Esophagus mucosa (tissue), 1 donor: ENCODE data around the gene NID2. TPM values are rescaled to one million over a fixed set of nuclear protein-coding genes. Genes with fewer than 3 reads are reported as not detected.
A peak's percentile ranks its signal among the peaks of the same experiment; 100 is the strongest.

Source experiments
- ATAC-seq: fragments of 200-7000 bp; cut with Tn5 transposase; one replicate; pipeline ENCODE4 v1.9.1; 2020
- total RNA-seq: library from RNA; stranded (reverse); gene quantifications from one replicate; pipeline ENCODE4 v1.2.4, GENCODE V29; 2023
- donor health status: DM: yes; HTN: yes; CAD: no.

Gene NID2
- total RNA-seq, 1 donor from 2014 or later: 2.3 TPM

DNA sequence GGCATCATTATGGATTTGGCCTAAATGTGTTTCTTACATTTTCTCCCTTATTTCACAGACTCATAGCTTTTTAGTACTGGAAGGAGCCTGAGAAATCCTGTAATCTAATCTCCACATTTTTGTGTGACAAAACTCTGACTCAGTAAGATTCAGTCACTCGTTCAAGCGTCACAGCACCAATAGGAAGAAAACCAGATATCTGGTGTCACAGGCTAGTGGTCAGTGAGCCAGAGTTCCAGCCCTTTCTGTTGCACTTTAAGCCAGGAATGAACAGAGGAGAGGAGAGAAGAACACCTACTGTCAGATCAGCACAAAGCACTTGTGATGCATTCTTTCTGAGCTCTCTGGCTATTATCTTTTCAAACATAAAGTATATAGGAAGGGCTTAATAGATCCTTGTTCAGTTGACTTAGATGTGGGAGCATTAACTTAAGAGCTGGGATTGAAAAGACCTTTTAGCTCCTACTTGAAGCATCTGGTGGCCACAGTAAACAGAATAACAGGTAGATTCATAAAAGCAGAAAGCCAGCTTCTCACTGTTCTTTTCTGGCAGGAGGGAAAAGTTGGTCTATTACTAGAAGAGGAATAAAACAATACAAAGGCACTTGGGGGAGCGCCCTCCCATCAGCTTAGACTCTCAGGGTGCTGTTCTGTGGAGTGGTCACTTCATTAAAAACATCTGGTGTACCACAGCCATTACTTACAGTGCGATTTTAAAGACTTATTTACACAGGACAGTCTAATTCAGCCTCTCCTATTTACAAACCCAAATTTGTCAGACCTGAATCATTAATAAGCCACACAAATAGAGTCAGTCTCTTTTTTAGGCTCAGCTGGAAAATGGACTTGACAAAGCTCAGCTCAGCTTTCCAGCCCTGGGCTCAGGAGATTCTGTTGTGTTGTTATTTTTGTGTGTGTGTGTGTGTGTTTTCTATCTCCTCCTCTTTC lies 12.2 kb upstream of the NID2 start:
- no peak for ATAC-seq

DNA sequence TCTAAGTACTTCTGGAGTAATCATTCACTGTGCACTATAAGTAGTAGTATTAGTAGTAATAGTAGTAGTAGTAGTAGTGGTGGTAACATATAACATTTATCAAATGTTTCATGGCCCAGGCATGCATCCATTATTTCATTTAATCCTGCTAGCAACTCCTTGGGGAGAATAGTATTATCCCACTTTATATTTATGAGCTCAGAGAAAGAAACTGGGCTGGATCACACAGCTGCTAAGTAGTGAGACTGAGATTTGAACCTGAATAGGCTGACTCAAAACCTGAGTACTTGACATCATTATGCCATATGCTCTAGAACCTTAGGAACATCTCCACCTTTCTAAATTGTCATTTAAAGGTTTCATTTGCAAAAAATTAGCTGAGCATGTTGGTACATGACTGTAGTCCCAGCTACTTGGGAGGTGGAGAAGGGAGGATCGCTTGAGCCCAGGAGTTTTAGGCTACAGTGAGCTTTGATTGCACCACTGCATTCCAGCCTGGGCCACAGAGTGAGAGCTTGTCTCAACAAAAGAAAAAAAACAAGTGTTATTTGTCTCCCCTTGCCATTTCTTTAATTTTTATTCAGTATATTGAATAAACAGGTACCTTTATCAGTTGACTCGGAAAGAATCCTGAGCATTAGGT lies 11.4 kb upstream of the NID2 start:
- no peak for ATAC-seq

DNA sequence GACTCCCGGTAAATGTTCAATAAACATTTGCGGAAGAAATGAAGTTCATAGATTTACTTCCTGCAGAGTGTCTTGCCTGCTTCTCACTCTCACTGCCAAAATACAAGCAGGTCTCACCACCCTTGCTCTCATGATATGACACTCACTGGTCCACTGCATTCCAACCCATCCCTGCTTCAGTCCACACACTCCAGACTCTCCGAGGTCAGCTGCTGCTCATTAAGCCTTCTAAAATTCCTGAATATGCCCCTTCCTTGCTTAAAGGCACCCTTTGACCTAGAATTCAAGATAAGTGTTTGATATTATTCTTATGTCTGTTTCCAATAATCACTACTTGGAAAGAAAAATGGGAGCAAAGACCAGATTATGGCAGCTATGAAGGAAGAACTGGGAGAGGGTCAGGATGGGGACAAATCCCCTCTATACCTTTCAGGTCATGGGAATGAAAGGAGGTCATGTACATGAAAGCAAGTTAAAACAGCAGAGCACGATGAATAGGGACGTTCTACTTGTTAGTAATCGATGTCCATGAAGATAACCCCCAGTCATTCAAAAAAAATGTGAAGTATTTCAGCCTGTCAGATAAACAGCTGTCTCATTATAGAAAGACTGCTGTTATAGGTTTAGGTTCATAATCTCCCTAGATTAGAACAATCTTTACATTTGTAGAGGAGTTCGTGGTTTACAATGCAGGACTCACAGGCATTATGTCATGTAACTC lies 10.5 kb upstream of the NID2 start:
- ATAC-seq: no peak

DNA sequence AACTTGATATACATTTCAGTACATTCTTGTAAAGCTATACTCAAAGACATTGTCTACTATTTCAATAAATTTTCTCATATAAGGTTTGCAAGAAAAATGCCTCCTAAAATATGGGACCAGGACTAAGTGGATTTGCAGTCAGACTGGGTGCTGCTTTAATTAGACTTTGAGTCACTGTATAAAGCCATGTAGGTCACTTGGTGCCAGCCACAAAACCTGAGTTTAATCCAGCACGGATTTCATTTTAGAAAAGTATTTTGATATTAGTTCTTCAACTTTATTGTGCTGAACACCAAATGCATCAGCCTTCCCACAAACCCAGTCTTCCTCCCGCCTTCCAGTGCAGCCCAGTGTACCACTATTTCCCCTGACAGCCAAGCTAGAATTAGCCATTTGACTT lies 9.9 kb upstream of the NID2 start:
- no peak for ATAC-seq

DNA sequence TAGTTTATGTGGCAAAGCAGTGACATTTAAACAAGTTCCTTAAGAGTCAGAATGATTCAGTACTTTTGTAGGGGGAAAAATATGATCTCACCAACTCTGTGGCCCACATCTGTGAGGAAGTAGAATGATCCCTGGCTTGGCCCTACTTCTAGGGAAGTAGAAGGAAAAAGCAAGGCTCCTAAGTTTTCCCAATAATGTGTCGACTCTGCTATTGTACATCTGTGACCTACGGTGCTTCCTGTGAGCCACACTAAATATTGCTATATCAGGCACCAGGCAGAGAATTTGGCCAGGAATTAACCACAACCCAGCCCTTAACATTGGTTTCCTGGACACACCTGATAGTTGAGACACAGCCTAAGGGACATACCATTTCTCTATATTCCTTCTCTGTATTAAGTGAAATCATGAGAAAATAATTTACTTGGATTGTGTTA lies 9.3 kb upstream of the NID2 start:
- no peak for ATAC-seq

DNA sequence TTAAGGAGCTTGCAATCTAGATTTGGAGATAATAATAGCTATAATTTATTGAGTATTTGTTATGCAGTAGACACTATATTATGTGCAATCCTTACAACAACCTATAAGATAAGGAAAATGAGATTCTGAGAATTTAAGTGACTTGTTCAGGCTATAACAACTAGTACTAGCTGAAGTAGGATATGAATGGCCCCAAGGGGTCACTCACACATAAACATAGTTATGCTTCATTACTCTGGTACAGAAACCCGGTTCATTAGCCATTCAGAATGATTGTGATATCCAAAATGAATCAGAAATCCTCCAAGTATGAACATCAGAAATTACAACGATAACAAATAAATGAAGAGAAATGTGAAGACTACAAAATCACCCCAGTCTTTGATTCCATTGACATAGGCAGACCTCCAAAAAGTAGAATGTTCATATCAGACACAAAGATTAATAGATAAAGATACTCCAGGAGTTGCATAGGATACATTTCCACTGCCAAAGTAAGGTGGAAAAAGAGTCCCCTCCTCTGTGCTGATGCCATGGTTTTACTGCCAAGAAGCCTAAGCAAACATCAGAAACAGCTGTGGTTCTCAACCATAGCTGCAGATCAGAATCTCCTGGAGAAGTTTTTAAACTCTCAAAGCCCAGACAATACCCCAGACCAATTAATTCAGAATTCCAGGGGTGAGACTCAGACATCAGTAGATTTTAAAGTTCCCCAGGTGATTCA lies 8.6 kb upstream of the NID2 start:
- no peak for ATAC-seq

DNA sequence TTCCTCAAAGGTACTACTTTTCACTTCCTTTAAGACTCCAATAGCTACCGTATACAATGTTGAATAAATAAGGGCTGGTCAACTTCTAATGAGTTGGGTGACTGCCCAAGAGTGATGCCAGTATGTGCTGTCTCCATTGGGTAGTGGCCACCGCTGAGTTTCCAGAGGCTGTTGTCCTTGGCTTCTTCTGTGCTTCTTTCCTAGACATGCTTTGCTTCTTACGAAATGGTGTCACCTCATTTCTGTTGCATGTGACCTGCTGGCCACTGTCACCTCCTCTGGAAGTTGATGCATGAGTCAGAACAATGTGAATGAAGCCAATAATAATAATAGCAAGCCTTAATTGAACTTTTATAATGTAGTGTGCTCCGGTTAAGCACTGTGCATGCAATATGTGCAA lies 7.5 kb upstream of the NID2 start:
- no peak for ATAC-seq

DNA sequence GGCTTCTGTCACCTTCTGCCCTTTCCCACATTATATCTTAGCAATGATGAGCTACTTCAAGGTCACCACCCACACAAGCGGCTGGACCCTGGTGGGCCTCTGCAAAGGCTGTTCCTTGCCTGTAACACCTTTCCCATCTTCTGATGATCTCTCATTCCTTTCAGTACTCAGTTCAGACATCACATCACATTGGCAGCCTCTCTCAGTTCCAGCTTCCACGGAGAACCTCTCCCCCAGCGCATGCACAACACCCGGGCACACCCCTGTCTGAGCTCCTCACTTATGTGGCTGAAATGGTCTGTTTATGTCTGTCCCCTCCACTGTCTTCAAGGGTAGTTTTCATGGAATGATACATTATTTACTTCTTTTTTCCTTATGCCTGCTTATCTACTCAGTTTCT lies 6.5 kb upstream of the NID2 start:
- no peak for ATAC-seq

DNA sequence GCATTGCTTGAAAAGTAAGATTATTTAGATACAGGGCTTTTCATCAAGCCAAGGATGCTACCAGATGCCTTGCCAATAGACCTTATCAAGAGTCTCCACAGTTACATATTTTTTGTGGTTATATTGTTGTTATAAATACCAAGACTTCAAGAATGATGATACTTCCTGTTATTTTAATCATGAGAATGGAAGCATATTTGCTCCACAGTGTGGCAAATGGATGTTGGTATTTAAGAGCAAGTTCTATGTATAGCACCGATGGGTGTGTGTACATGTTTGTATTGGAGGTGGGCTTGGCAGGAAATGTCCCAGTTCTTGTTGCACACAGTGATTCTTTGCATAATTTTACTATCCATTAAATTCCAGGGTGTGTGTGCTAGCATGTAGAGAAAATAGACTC lies 4.4 kb upstream of the NID2 start:
- ATAC-seq: no peak

DNA sequence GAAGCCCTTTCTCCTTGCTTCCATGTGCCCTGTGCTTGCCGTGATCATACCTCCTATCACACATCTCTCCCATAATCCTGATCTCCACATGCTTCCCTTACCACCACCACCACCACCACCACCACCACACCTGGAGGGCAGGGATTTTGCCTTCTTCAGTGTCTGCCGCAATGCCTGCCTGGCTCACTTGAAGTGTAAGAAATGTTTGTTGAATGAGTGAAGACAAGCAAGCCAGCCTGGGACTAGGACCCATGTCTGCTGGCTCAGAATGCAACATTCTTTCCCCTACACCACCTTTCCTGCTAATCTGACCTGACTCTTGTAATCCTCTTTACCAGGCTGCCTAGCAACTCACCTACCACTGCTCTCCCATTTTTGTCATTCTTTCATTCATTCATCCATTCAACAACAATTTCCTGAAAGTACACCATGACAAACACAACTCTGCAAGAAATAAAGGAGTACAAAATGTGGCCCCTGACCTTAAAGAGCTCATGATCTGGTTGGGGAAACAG lies 3.5 kb upstream of the NID2 start:
- no peak for ATAC-seq

DNA sequence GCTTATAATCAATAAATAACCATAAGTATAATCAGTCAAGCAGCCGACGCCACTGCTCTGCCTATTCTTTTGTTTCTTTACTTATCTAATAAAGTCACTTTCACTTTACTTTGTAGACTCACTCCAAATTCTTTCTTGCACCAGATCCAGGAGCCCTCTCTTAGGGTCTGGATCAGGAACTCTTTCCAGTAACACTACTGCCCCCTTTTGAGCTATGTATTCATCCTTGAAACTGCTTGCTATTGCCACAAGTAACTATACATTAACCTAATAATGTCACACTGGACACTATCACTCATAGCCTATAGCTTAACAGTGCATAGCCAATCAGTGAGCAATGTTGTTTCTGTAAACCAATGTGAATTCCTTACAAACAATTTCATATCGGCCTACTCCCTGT lies 2.8 kb upstream of the NID2 start:
- no peak for ATAC-seq

DNA sequence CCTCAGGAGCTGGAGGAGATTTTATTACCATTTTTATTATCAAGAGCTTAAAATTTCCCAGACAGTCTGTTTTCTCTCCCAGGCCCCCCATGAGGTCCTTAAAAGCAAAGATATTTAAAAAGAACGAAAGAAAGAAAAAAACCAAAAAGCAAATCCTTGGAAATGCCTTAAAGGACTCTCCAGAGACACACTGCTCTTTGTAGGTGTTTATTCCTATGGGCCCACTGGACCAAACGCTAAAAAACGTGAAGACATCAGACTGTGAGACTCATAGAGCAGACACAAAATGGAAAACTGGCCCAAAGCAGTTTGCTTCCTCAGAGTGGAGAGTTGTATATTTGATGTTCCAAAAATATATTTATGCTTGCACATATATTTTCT lies 1.2 kb upstream of the NID2 start:
- ATAC-seq: no peak

DNA sequence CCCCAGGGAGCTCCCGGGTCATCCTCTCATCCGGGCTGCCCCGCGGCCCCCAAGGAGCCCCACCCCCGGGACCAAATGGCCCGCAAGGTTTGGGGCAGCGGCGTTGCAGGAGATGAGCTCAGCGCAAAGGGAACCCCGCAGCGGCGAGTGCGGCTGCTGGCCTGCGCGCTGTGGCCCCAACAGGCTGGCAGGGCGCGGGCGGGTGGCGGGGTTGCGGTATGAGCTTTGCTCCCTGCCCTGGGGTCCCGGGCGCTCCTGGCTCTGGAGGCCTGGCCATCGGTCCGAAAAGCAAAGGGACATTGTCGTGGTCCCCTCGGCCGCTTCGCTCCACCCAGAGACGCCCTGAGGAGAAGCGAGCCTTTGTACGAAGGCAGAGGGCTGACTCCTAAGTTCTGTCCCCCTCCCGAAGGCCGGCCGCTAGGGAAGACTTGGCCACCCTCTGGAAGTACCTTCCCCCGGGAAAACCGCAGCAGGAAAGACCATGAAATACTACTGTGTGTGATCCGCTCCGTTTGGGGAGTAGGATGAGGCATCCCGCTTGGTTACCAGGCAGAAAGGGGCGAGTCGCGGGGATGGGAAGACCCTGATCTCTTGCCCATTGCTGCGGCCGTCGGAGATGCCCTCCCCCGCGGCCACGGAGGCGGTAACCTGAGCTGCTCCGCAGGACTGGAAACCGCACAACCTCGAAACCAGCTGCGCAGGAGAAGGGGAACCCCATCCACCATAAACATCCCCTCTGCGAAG lies 620 bp upstream of the NID2 start:
- ATAC-seq: peak; percentile 23

DNA sequence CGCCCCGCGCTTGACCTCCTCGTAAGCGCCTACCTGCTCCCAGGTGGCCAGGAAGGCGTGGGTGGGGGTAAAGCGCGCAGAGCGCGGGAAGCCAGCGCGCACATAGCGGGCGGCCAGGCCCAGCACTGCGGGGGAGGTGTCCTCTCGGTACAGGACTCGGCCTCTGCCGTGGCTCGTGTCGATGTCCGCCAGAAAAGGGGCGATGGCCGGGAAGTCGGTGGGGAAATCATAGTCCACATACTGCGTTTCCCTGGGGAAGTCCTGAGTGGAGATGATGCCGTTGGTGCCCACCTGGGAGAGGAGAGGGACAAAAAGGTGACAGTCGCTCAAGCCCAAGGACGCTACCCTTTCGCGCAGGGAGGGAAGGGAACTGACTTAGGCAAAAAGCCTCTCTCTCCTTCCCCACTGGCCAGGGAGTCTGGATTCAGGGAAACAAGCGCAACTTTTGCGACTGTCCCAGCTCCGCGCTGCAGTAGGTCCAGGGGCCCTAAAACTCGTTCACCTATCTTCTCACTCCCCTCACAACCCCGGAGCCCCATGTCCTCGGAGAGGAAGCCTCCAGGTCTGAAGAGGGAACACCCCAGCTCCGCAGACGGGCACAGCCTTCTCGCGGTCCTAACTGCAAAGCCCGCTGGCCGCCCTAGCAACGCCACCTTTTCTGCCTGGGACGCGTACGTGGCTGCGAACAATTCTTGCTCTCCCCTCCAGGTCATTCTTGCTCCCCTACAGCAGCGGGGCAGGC lies 815 bp downstream of the NID2 start:
- peak; percentile 17 for ATAC-seq

DNA sequence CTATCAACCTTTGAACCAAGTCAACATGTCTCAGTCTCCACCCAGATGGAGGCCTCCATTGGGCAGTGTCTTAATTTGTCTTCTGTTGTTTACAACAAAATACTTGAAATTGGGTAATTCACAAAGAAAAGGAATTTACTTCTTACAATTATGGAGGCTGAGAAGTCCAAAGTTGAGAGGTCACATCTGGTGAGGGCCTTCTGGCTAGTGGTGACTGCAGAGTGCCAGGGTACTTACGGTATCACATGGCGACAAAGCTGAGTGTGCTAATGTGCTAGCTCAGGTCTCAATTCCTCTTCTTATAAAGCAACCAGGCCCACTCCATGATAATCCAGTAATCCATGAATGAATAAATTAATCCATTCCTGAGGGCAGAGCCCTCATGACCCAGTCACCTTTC lies 4.7 kb downstream of the NID2 start:
- ATAC-seq: no peak

DNA sequence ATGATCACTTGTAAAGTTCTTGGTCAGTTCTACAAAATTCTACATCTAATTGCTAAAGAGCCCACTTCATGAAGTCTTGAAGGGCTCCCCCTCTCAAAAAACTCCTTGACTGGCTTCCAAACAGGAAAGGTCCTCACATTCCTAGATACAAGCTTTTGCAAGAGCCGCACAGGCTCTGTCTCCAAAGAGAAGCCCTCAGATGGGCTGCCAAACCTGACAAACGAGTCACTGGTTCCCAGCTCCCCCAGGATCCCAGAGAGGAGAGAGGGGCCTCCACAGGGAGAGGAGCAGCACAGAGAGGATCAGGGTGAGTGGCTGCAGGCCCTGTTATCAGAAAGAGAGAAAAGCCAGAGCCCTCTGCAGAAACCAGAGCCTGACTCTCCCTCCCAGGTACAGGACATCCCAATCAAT lies 5.8 kb downstream of the NID2 start:
- no peak for ATAC-seq

DNA sequence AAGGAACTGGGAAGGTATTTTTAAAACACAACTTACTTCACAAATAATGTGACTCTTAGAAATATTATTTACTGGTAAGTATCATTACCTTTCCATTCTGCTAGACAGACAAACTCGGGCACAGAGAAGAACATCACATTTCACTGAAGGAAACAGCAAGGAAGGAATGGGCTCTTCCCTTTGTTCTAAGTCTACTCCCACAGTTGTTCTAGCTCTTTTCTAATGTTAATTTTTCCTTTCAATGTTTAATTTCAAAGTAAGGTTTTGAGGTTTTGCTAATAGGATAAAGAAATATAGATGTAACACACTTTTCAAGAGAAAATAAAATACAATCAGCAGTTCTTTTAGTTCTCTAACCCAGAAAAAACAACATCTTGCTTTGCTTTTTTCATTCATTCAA lies 7.0 kb downstream of the NID2 start:
- ATAC-seq: no peak

DNA sequence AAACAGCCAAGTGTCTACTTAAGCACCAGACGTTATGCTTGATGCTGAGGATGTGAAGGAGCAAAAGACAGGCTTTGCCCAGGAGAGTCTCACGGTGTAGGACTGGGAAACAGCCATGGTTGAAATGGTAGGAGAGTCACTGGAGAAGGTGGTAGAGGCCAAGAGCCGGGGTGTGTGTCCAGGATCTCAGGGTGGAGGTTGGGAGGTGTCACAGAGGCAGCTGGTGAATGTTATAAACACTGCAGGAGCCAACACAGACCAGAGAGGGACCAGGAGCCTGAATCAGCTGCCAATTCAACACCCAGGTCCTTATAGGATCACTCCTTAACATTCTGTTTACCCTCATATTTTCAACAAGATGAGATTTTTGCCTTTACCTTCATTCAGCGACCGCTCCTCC lies 7.5 kb downstream of the NID2 start:
- ATAC-seq: no peak

DNA sequence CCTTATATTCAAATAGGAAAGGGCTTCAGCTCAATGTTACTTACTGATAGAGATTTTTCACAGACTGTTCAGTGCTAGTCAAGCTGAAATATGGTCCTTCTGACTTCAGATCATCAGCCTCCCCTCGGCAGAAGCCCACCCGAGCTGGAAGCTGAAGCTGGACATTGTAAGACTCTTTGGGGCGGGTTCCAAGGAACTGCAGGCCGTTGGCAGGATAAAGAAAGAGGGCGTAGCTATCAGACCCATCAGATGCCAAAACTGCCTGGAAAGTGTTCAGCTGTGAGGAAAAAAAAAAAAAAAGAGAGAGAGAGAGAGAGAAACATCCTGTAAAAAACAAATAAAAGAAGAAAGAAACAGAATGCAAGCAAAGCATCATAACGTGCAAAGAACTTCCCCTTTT lies 8.8 kb downstream of the NID2 start:
- ATAC-seq: no peak

DNA sequence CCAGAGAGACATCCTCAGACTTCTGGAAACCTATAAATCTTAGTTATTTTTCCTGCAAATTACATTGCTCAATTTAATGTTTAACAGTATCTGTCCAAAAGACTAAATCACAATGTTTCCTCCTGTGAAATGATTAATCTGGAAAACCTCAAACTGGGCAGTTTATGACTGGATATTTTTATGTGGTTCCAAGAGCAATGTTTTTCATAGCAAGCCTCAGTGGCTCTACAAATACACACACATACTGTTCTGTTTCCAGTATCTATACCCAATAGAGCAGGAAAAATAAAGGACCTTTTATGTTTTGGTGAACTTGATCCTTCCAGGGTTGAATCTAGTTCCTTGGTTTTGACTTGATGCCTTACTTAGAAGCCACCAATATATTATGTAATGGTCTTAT lies 9.2 kb downstream of the NID2 start:
- ATAC-seq: no peak

DNA sequence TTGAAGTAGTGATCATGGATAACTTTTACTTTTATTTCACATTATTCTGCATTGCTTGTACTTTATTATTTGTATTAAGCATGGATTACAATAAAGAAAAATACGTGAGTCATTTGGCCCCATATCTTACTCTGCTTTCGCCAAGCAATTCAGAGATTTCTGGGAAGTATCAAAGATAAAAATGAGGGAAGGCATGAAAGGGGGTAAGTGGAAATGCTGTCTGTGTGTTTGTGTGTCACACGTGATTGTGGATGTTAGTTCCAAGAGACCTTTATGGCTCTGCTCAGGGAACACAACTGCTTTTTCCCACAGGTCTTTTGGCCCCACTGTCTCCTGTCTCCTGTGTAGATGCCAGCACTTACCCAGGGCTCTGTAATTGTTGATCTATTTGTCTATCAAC lies 10.5 kb downstream of the NID2 start:
- no peak for ATAC-seq
